Measurements from ENCODE around the gene OR52R1. TPM values are rescaled to one million over a fixed set of nuclear protein-coding genes. Genes with fewer than 3 reads are reported as not detected.

OR52R1 gene
- total RNA-seq (2013; cell fraction: nucleolus; rRNA removed), result not detected in 2 replicates
- not detected in 2 replicates for total RNA-seq (2014; rRNA removed)
- not detected in 2 replicates for total RNA-seq (2014; rRNA removed; fragmentation: Illumina TruSeq; extraction: Trizol)
- total RNA-seq (2021), result not detected in 2 replicates
- polyA plus RNA-seq (2011; ENCODE audit: low read depth), result not detected
- not detected in 2 replicates for polyA plus RNA-seq (2011; rRNA removed)
- polyA plus RNA-seq (2011; cell fraction: cytosol; rRNA removed), result not detected in 2 replicates
- not detected in 2 replicates for polyA plus RNA-seq (2011; cell fraction: nucleus; rRNA removed)
- not detected in 2 replicates for polyA plus RNA-seq (2012)
- not detected in 2 replicates for polyA plus RNA-seq (2014; fragmentation: Illumina TruSeq; extraction: Trizol)
- not detected for polyA plus RNA-seq (2014; fragmentation: Nextera tagmentation; extraction: Ambion mirVana)
- polyA plus RNA-seq (2014; rRNA removed), result not detected in 2 replicates
- polyA plus RNA-seq (2016; fragmentation: Nextera tagmentation; extraction: Ambion mirVana), result not detected
- polyA minus RNA-seq (2011; rRNA and poly(A)+ RNA removed), result not detected in 2 replicates
- polyA minus RNA-seq (2011; cell fraction: cytosol; rRNA and poly(A)+ RNA removed), result not detected in 2 replicates
- not detected in 2 replicates for polyA minus RNA-seq (2011; cell fraction: nucleus; rRNA and poly(A)+ RNA removed)
- Bru-seq, nascent RNA, result not detected
- BruChase-seq, experiment 1, labeled RNA remaining after a 6-hour chase, result not detected
- not detected for BruChase-seq, experiment 2, labeled RNA remaining after a 2-hour chase
- long read RNA-seq, experiment 1, result 0 reads
- long read RNA-seq, experiment 2, result 0 reads

- Histone ChIP-seq H3K9ac (ENCODE audit: control insufficient read depth, insufficient read depth, low read length) (no peak within 1 kb of the TSS), H3K36me3 (ENCODE audit: control insufficient read depth in 2 of 2, insufficient read depth in 2 of 2, low read length in 1 of 2) (no peaks in the 10 kb centered on the region), H3K27ac (ENCODE audit: control insufficient read depth, insufficient read depth) (no peak within 1 kb of the TSS), H2AFZ (ENCODE audit: control insufficient read depth, low read depth, low read length) (no peak within 1 kb of the TSS), H4K20me1 (ENCODE audit: control insufficient read depth, insufficient read depth) (no peaks in the 10 kb centered on the region), H3K79me2 (ENCODE audit: control insufficient read depth, insufficient read depth, low read length) (no peaks in the 10 kb centered on the region), H3K9me3 (replicated peaks; ENCODE audit: control insufficient read depth, insufficient read depth, low read length) (no peaks in the 10 kb centered on the region), H3K4me1 (ENCODE audit: control insufficient read depth, insufficient read depth, low read length) (no peaks in the 10 kb centered on the region), H3K4me2 (ENCODE audit: control insufficient read depth, insufficient read depth) (no peak within 1 kb of the TSS), H3K27me3 (replicated peaks in 1 of 2; ENCODE audit: control insufficient read depth in 2 of 2, insufficient read depth in 2 of 2, low read length in 1 of 2) (no peaks in the 10 kb centered on the region), H3K4me3 (no peak within 1 kb of the TSS)
- no peak for FAIRE-seq
- POLR2A ChIA-PET, result no interaction called here
- in situ Hi-C loops (cut with MboI), result no loop called here
- intact Hi-C loops (cut with micrococcal nuclease; ENCODE audit: unreplicated experiment), result no loop called here
- WGBS (ENCODE audit: insufficient coverage, insufficient replicate concordance, low lambda C conversion rate, missing lambda C conversion rate), result 8% methylated on average over 3 of the region's 3 CpGs
- no peak for TF ChIP-seq NFYB (IDR thresholded peaks at IDR 0.05; ENCODE audit: insufficient read depth, low read depth, low read length)
- no peak for TF ChIP-seq NR2C1 (IDR thresholded peaks at IDR 0.05)
- no peak for TF ChIP-seq ZBED1 (IDR thresholded peaks at IDR 0.05; ENCODE audit: borderline replicate concordance)
- no peak for TF ChIP-seq CHD2 (IDR thresholded peaks at IDR 0.05; ENCODE audit: borderline replicate concordance, low read depth, low read length)
- no peak for TF ChIP-seq HCFC1 (IDR thresholded peaks at IDR 0.05; ENCODE audit: low read length)
- no peak for TF ChIP-seq ELK1 (IDR thresholded peaks at IDR 0.05; ENCODE audit: low read depth, low read length)
- no peak for TF ChIP-seq CHD1 (IDR thresholded peaks at IDR 0.05; ENCODE audit: low read depth, low read length)
- TF ChIP-seq RELA (IDR thresholded peaks at IDR 0.05; ENCODE audit: borderline replicate concordance, partially characterized antibody), result no peak
- no peak for TF ChIP-seq FOS (IDR thresholded peaks at IDR 0.05; ENCODE audit: borderline replicate concordance, extremely low read depth, insufficient read length)
- TF ChIP-seq MYB (IDR thresholded peaks at IDR 0.05; ENCODE audit: borderline replicate concordance, low read depth, low read length), result no peak
- TF ChIP-seq NBN (IDR thresholded peaks at IDR 0.05), result no peak
- TF ChIP-seq JUNB (IDR thresholded peaks at IDR 0.05), result no peak
- TF ChIP-seq POU2F2 (IDR thresholded peaks at IDR 0.05; ENCODE audit: borderline replicate concordance, low read depth, low read length), result no peak
- no peak for DNase-seq (ENCODE audit: low read depth, low spot score)
- RAD21 ChIA-PET (ENCODE audit: unreplicated experiment), result no interaction called here
- ATAC-seq, result no peak
- no TSS peak for BruUV-seq (replicated peaks)
- CTCF ChIA-PET, result no interaction called here
- SMC1A ChIA-PET (ENCODE audit: uncharacterized antibody, unreplicated experiment), result no interaction called here
These were observed at the start of gene OR52R1 for GRCh38 chr11:4804280-4804679. OR52R1 (minus strand) TSS chr11:4804380; CDS start chr11:4804380, 0 bp downstream.
